Measurements from ENCODE around the gene ASB10.

GRCh38 chr7:151150388-151150787 lies 36.7 kb downstream of the ASB10 start:
- TF ChIP-seq CTCF (IDR thresholded peaks at IDR 0.05; ENCODE audit: low read depth, low read length), result no peak
- no peak for TF ChIP-seq EZH2phosphoT487 (IDR thresholded peaks at IDR 0.05; ENCODE audit: low read depth)

Data from OCI-LY3 (cell line).